Measurements from ENCODE around the gene SPAG16.

The SPAG16 gene

DNA sequence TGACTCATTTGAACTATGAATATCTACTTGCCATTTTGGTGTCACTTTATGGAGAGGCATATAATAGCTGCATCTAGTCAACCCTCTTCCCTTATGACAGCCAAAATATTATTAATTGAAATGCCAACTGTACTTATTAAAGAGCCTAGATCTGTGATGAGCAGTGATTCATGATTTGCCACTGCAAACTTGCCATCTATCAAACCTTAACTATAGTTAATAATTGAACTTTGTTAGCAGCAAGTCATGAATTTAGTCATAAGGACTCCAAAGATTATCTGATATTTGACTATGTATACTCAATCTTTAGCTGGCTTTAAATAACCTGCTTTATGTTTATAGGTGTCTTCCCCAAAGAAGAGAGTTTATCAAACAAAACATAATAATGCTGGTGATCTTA lies 1010.2 kb downstream of the SPAG16 start:
- TF ChIP-seq REST (IDR thresholded peaks at IDR 0.05; ENCODE audit: insufficient read depth in 1 of 2, low read depth in 2 of 2, low read length in 2 of 2) (no peak), SIN3A (IDR thresholded peaks at IDR 0.05; ENCODE audit: borderline replicate concordance, insufficient read depth, low read length) (no peak), FOXP2 (optimal IDR thresholded peaks at IDR 0.05; ENCODE audit: borderline replicate concordance, extremely low read depth, extremely low read length, insufficient read depth) (no peak), TAF1 (IDR thresholded peaks at IDR 0.05; ENCODE audit: borderline replicate concordance, insufficient read depth, low read length) (no peak), POLR2AphosphoS5 (IDR thresholded peaks at IDR 0.05; ENCODE audit: low read depth, low read length) (no peak)

GRCh38 chr2:214297423-214297822 lies 1013.2 kb downstream of the SPAG16 start:
- TF ChIP-seq FOXP2 (optimal IDR thresholded peaks at IDR 0.05; ENCODE audit: borderline replicate concordance, extremely low read depth, extremely low read length, insufficient read depth) (no peak), SIN3A (IDR thresholded peaks at IDR 0.05; ENCODE audit: borderline replicate concordance, insufficient read depth, low read length) (no peak), TAF1 (IDR thresholded peaks at IDR 0.05; ENCODE audit: borderline replicate concordance, insufficient read depth, low read length) (no peak), REST (IDR thresholded peaks at IDR 0.05; ENCODE audit: insufficient read depth in 1 of 2, low read depth in 2 of 2, low read length in 2 of 2) (no peak), POLR2AphosphoS5 (IDR thresholded peaks at IDR 0.05; ENCODE audit: low read depth, low read length) (no peak)

DNA sequence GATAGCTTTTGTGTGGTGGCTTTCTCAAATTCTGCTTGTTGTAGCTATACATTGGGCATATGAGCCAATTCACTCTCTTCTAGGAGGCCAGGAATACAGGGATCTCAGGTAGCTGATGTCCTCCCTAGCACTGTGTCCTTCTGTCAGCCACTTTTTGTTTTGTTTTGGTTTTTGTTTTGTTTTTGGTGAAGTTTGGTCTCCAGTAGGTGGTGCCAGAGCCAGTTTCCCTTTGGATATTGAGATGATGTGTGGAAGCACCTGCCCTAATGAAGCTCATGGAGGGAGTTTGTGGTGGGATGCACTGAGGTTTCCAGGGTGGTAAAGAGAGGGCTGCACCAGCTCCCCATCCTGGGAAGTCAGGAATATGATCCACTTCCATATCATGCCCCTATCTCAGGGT lies 1026.1 kb downstream of the SPAG16 start:
- no peak for TF ChIP-seq TAF1 (IDR thresholded peaks at IDR 0.05; ENCODE audit: borderline replicate concordance, insufficient read depth, low read length)
- no peak for TF ChIP-seq FOXP2 (optimal IDR thresholded peaks at IDR 0.05; ENCODE audit: borderline replicate concordance, extremely low read depth, extremely low read length, insufficient read depth)
- TF ChIP-seq REST (IDR thresholded peaks at IDR 0.05; ENCODE audit: insufficient read depth in 1 of 2, low read depth in 2 of 2, low read length in 2 of 2): no peak
- no peak for TF ChIP-seq SIN3A (IDR thresholded peaks at IDR 0.05; ENCODE audit: borderline replicate concordance, insufficient read depth, low read length)

DNA sequence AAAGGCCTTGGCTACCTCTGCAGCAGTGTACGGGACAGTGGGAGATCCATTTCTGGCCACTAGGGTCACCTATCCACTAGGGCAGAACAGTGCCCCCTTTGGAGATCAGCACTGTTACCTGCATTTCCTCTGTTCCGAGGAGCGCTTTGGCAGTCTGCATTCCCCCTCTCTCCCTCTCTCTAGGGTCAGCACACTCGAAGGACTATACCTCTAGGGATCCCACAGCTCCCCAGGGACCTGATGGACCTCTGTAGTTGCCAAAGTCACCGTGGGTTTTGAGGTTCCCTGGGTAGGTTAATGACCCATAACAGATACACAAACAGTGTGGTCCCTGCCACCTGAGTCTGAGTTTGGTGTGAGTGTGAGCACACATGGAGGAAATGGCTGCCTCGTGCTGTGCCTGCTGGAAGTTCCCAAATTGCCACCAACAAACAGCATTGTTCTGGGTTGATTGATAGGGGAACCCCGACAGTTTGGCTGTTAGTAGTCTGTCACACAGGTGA lies 1026.8 kb downstream of the SPAG16 start:
- TF ChIP-seq POLR2AphosphoS5 (IDR thresholded peaks at IDR 0.05; ENCODE audit: low read depth, low read length) (no peak), FOXP2 (optimal IDR thresholded peaks at IDR 0.05; ENCODE audit: borderline replicate concordance, extremely low read depth, extremely low read length, insufficient read depth) (no peak), TAF1 (IDR thresholded peaks at IDR 0.05; ENCODE audit: borderline replicate concordance, insufficient read depth, low read length) (no peak), REST (IDR thresholded peaks at IDR 0.05; ENCODE audit: insufficient read depth in 1 of 2, low read depth in 2 of 2, low read length in 2 of 2) (no peak), SIN3A (IDR thresholded peaks at IDR 0.05; ENCODE audit: borderline replicate concordance, insufficient read depth, low read length) (no peak)
